DOHH2 (cell line): Measurements from ENCODE around the gene CELA2B.

Experiments
- CTCF ChIP-seq: fragments of 200-600 bp; sonication (generic); IDR thresholded peaks from one replicate; pipeline ENCODE4 v1.5.1; 2014; ENCODE audit warnings: antibody characterized with exemption, mild to moderate bottlenecking, low read depth, low read length; ENCODE audit not compliant: poor library complexity, severe bottlenecking
- EZH2phosphoT487 ChIP-seq: fragments of 200-600 bp; sonication (generic); IDR thresholded peaks from 2 replicates; pipeline ENCODE4 v1.6.1; 2017; ENCODE audit warnings: borderline replicate concordance, mild to moderate bottlenecking, antibody characterized with exemption, low read length, moderate library complexity, mixed read lengths

GRCh38 chr1:15456313-15456954 is 19.5 kb upstream of the CELA2B start, which contains the start of gene CELA2A:
- no peak for TF ChIP-seq CTCF
- no peak for TF ChIP-seq EZH2phosphoT487
